ENCODE results near the gene FASTKD3.

DNA sequence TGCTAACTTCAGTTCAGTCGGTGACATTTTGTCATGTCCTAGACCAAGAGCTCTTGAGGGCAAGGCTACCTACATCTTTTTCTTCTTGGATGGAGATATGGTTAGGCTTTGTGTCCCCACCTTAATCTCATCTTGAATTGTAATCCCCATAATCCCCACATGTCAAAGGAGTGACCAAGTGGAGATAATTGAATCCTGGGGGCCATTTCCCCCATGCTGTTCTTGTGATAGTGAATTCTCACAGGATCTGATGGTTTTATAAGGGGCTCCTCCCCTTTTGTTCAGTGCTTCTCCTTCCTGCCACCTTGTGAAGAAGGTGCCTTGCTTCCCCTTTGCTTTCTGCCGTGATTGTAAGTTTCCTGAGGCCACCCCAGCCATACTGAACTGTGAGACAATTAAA is 15.8 kb downstream of the FASTKD3 start:
- TF ChIP-seq CEBPB (IDR thresholded peaks at IDR 0.05; ENCODE audit: low read depth, low read length), result no peak
- TF ChIP-seq, protein P1, sequence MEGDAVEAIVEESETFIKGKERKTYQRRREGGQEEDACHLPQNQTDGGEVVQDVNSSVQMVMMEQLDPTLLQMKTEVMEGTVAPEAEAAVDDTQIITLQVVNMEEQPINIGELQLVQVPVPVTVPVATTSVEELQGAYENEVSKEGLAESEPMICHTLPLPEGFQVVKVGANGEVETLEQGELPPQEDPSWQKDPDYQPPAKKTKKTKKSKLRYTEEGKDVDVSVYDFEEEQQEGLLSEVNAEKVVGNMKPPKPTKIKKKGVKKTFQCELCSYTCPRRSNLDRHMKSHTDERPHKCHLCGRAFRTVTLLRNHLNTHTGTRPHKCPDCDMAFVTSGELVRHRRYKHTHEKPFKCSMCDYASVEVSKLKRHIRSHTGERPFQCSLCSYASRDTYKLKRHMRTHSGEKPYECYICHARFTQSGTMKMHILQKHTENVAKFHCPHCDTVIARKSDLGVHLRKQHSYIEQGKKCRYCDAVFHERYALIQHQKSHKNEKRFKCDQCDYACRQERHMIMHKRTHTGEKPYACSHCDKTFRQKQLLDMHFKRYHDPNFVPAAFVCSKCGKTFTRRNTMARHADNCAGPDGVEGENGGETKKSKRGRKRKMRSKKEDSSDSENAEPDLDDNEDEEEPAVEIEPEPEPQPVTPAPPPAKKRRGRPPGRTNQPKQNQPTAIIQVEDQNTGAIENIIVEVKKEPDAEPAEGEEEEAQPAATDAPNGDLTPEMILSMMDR (conservative IDR thresholded peaks at IDR 0.05; ENCODE audit: low read depth, low read length), result no peak
- no peak for TF ChIP-seq MXI1 (IDR thresholded peaks at IDR 0.05; ENCODE audit: borderline replicate concordance, low read depth, low read length)

Measured in IMR-90 (cell line).